ENCODE measurements around the gene KIFC1. TPM values are rescaled to one million over a fixed set of nuclear protein-coding genes. Genes with fewer than 3 reads are reported as not detected.
A peak's percentile ranks its signal among the peaks of the same experiment; 100 is the strongest.

The KIFC1 gene
- total and polyA plus RNA-seq, 9 of the 15 experiments (the other 6 are each of a cell fraction or from before 2014, with no cell fraction given): 1.3 to 95.2 (median 76.9) TPM

DNA sequence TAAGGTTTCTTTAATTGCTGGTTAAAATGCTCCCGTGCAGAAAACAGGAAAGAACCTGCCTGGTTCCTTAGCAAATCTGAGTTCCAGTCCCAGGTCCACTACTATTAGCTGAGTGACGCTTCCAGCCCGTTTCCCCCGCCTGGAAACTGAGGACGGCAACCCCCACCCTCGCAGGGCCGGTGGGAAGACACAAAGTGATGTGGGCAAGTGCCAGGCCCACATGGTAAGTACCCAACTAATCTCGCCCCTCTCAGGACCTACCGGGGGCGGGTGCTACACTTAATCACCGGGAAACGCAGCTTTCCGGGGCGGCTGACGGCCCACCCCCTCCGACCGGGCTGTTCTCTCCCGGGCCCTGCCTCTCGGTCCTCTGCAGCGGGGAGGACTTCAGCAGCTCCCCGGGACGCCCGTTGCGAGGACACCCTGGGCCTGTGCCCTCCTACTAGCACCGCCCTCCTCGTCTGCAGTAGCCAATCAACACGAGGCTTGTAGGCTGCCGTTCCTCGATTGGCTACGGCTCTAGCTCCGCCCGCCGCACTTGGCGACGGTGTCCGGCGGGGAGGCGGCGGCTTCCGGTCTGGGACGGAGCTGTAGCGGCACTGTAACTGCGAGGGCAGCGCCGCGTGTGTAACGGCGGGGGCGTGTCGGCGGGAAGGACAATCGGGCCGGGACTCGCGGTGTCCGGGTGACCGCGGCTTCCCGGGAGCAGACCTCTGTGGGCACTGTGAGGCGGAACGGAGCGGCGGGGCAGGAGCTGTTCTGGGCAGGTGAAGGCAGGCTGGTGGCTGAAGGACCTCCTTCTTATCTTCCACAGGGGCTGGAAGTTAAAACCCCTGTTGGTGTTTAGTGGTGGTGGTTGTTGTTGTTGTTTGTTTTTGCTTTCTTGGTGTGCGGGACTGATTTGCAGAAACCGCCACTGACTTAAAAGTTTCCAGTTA, 62.7 kb downstream of the KIFC1 start, which contains the start of gene ZBTB9 (continued):
- TF ChIP-seq, protein P1, sequence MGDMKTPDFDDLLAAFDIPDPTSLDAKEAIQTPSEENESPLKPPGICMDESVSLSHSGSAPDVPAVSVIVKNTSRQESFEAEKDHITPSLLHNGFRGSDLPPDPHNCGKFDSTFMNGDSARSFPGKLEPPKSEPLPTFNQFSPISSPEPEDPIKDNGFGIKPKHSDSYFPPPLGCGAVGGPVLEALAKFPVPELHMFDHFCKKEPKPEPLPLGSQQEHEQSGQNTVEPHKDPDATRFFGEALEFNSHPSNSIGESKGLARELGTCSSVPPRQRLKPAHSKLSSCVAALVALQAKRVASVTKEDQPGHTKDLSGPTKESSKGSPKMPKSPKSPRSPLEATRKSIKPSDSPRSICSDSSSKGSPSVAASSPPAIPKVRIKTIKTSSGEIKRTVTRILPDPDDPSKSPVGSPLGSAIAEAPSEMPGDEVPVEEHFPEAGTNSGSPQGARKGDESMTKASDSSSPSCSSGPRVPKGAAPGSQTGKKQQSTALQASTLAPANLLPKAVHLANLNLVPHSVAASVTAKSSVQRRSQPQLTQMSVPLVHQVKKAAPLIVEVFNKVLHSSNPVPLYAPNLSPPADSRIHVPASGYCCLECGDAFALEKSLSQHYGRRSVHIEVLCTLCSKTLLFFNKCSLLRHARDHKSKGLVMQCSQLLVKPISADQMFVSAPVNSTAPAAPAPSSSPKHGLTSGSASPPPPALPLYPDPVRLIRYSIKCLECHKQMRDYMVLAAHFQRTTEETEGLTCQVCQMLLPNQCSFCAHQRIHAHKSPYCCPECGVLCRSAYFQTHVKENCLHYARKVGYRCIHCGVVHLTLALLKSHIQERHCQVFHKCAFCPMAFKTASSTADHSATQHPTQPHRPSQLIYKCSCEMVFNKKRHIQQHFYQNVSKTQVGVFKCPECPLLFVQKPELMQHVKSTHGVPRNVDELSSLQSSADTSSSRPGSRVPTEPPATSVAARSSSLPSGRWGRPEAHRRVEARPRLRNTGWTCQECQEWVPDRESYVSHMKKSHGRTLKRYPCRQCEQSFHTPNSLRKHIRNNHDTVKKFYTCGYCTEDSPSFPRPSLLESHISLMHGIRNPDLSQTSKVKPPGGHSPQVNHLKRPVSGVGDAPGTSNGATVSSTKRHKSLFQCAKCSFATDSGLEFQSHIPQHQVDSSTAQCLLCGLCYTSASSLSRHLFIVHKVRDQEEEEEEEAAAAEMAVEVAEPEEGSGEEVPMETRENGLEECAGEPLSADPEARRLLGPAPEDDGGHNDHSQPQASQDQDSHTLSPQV (IDR thresholded peaks at IDR 0.05): no peak
- TF ChIP-seq PCBP2 (IDR thresholded peaks at IDR 0.05; ENCODE audit: low read depth, low read length, poor library complexity, severe bottlenecking) (no peak), ZNF3 (CRISPR knock-in tag; IDR thresholded peaks at IDR 0.05) (no peak), FOS (IDR thresholded peaks at IDR 0.05; ENCODE audit: extremely low read depth, insufficient read length) (peak; percentile 97), ZNF408 (CRISPR knock-in tag; IDR thresholded peaks at IDR 0.05; ENCODE audit: low read depth) (no peak), NCOA1 (IDR thresholded peaks at IDR 0.05; ENCODE audit: low read depth) (no peak), ZNF24 (IDR thresholded peaks at IDR 0.05) (no peak)
- TF ChIP-seq, protein P2, sequence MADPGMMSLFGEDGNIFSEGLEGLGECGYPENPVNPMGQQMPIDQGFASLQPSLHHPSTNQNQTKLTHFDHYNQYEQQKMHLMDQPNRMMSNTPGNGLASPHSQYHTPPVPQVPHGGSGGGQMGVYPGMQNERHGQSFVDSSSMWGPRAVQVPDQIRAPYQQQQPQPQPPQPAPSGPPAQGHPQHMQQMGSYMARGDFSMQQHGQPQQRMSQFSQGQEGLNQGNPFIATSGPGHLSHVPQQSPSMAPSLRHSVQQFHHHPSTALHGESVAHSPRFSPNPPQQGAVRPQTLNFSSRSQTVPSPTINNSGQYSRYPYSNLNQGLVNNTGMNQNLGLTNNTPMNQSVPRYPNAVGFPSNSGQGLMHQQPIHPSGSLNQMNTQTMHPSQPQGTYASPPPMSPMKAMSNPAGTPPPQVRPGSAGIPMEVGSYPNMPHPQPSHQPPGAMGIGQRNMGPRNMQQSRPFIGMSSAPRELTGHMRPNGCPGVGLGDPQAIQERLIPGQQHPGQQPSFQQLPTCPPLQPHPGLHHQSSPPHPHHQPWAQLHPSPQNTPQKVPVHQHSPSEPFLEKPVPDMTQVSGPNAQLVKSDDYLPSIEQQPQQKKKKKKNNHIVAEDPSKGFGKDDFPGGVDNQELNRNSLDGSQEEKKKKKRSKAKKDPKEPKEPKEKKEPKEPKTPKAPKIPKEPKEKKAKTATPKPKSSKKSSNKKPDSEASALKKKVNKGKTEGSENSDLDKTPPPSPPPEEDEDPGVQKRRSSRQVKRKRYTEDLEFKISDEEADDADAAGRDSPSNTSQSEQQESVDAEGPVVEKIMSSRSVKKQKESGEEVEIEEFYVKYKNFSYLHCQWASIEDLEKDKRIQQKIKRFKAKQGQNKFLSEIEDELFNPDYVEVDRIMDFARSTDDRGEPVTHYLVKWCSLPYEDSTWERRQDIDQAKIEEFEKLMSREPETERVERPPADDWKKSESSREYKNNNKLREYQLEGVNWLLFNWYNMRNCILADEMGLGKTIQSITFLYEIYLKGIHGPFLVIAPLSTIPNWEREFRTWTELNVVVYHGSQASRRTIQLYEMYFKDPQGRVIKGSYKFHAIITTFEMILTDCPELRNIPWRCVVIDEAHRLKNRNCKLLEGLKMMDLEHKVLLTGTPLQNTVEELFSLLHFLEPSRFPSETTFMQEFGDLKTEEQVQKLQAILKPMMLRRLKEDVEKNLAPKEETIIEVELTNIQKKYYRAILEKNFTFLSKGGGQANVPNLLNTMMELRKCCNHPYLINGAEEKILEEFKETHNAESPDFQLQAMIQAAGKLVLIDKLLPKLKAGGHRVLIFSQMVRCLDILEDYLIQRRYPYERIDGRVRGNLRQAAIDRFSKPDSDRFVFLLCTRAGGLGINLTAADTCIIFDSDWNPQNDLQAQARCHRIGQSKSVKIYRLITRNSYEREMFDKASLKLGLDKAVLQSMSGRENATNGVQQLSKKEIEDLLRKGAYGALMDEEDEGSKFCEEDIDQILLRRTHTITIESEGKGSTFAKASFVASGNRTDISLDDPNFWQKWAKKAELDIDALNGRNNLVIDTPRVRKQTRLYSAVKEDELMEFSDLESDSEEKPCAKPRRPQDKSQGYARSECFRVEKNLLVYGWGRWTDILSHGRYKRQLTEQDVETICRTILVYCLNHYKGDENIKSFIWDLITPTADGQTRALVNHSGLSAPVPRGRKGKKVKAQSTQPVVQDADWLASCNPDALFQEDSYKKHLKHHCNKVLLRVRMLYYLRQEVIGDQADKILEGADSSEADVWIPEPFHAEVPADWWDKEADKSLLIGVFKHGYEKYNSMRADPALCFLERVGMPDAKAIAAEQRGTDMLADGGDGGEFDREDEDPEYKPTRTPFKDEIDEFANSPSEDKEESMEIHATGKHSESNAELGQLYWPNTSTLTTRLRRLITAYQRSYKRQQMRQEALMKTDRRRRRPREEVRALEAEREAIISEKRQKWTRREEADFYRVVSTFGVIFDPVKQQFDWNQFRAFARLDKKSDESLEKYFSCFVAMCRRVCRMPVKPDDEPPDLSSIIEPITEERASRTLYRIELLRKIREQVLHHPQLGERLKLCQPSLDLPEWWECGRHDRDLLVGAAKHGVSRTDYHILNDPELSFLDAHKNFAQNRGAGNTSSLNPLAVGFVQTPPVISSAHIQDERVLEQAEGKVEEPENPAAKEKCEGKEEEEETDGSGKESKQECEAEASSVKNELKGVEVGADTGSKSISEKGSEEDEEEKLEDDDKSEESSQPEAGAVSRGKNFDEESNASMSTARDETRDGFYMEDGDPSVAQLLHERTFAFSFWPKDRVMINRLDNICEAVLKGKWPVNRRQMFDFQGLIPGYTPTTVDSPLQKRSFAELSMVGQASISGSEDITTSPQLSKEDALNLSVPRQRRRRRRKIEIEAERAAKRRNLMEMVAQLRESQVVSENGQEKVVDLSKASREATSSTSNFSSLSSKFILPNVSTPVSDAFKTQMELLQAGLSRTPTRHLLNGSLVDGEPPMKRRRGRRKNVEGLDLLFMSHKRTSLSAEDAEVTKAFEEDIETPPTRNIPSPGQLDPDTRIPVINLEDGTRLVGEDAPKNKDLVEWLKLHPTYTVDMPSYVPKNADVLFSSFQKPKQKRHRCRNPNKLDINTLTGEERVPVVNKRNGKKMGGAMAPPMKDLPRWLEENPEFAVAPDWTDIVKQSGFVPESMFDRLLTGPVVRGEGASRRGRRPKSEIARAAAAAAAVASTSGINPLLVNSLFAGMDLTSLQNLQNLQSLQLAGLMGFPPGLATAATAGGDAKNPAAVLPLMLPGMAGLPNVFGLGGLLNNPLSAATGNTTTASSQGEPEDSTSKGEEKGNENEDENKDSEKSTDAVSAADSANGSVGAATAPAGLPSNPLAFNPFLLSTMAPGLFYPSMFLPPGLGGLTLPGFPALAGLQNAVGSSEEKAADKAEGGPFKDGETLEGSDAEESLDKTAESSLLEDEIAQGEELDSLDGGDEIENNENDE (IDR thresholded peaks at IDR 0.05; ENCODE audit: low read depth, low read length): no peak
- TF ChIP-seq, protein P3, sequence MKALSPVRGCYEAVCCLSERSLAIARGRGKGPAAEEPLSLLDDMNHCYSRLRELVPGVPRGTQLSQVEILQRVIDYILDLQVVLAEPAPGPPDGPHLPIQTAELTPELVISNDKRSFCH (CRISPR knock-in tag; IDR thresholded peaks at IDR 0.05): no peak
- TF ChIP-seq, protein P3 (tag; IDR thresholded peaks at IDR 0.05): peak; percentile 70; the same call in 1 of the 2 replicates
